ENCODE data around the gene CPLX1.
A peak's percentile ranks its signal among the peaks of the same experiment; 100 is the strongest.
"Not testable (repeated sequence)": the region's sequence is repeated elsewhere in the genome, so short reads cannot be mapped to it uniquely, and the experiment has no call there.

CPLX1 gene

DNA sequence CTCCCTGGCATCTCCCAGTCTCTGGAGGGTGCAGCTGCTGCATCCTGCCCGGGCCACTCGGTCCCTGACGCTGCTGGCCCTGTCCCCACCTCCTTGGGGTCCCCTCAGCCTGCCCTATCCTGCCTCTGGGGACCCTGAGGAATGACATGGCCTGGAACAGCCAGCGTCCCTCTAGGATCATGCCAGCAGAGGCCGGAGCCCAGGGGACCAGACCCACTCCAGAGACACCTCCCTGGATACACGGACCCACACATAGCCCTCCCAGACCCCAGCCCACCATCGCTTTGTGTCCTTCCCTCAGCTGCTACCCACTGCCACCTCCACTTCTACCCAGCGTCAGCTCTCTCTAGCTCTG is 35.5 kb downstream of the CPLX1 start:
- DNase-seq, result no peak

GRCh38 chr4:789571-790465 is 36.1 kb downstream of the CPLX1 start:
- DNase-seq, result no peak

DNA sequence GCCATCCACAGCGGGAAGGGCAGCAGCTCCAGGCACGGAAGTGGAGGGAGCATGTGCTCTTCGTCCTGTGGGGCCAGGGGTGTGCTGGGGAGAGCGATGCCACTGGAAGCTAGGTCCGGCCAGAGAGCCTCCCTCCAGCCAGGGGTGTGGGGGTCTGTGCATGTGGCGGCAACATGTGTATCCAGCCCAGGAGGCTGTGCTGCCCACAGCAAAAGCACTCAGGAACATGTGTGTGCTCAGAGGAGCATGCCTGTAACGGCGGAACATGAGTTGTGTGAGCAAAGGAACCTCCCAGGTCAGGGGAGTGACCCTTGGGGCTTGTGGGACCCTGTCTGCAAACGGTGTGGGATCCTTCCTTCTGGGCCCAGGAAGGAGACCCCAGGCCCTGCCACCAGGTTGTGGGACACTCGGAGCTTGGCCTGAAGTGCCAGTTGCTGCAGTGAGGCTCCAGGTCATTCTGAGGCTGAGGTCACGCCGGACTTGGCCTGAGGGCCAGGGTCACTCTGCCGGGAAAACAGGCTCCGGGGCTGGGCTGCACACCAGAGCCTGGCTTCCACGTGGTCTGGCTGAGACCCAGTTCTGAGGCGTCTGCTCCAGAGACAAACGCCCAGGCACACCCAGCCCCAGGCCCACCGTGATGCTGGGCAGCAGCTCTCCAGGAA is 37.2 kb downstream of the CPLX1 start:
- no peak for DNase-seq

DNA sequence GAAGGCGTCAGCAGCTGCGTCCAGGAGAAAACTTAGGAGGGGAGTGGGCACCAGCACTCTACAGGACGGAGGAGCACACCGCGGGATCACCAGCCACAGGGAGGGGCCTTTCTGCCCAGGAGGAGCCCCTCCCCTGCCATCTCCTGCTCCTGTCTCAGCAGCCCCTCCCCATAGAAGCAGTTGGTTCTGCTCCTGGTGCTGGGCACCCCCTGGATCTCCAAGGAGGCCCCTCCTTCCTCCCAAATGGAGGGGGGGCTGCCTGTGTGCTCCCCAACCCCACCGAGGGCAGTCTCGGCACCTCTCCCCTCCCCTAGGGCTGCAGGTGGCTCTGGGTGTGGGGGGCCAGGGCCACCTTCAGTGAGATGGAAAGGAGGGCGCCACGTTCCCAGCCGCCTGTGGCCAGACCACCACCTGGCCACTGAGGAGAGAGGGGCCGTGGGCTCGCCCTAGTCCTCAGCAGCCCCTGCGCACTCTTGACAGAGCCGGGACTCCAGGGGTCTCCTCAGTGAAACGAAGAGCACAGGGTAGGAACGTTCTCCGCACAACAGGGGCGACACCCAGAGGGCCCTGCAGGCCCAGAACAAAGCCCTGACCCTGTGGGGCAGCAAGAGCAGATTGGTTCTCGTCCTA is 37.8 kb downstream of the CPLX1 start:
- DNase-seq, result no peak

GRCh38 chr4:787561-787981 is 38.4 kb downstream of the CPLX1 start:
- DNase-seq, result no peak

DNA sequence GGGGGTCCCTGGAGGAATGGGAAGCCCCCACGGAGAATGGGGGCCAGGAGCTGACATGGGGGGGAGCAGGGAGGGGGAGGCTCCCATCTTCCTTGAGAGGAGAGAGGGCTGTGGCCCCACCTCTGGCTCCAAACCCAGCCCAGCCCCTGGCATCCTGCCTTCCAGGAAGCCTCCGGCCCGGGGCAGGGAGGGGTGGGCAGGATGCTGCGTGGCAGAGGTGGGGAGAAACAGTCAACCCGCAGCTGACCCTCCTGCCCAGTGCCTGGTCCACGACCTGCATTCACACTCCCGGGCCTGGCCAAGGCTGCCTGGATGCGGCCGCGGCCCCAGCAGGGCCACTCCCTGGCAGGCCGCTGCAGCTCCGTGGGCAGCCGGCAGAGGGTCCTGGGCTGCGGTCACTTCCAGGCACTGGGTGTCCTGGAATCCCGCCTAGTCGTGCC is 39.0 kb downstream of the CPLX1 start:
- DNase-seq, result no peak

DNA sequence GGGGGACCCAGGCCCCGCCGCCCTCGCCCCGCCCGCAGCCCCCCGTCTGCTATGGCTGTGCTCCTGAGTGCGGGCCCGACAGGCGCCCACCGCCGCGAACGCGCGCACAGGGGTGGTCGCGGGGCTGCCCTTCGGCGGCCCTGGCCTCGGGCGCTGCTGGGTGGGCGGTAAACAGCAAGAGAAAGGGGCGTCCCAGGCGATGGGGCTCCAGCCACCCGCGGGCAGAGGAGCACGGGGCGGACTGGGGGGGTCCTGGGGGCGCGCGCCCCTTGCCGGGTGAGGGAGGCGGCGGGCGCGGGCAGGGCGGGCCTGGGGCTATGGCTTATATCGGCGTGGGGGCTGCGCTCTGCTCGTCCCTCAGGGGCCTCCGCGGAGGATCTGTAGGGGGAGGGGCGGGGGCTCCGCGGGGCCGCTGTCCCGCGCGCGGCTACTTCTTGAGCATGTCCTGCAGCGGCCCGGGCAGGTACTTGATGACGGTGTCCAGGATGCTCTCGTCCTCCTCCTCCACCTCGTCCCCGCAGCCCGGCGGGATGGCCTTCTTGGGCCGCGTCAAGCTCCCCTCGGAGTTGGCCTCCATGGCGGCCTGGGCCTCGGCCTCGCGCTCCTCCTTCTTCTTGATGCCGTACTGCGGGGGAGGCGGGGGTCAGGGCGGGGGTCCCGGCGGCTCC is 39.7 kb downstream of the CPLX1 start:
- no peak for DNase-seq

- DNase-seq, result no peak
These were observed 40.4 kb downstream of the CPLX1 start for GRCh38 chr4:785332-786073.

GRCh38 chr4:784401-785331 is 41.3 kb downstream of the CPLX1 start:
- no peak for DNase-seq

DNA sequence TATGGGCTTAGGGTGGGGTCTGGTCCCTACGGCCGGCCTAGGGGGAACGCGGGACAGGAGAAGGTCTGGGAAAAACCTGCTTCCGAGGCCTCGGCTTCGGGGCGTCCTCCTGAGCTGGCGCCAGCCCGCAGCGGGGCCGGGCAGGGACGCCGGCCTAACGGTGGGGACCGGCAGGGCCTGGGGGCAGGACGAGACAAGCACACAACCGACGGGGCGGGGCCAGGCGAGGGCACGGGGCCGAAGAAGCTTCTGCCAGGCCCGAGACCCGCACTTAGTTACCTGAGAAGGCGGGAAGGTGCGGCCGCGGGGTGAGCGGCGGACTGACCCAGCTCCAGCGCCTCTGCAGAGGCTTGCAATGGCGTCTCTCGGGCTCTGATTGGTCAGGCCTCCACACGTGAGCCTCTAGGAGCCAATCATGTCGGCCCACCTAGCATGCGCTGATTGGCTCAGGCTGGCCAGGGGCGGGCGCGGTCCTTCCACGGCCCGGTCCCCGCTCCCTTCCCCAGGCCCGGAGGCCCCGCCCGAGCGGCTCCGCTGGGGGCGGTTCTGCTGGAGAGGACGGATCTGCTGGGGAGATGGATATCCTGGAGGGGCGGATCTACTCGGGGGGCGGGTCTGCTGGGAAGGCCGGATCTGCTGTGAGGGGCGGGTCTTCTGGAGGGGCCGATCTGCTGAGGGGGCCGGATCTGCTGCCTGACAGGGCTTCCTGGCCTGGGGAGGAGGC is 44.3 kb downstream of the CPLX1 start:
- peak; percentile 99 for DNase-seq

- no peak for DNase-seq
These were observed 45.0 kb downstream of the CPLX1 start for GRCh38 chr4:780716-781492.

- DNase-seq, result not testable (repeated sequence)
These were observed 45.7 kb downstream of the CPLX1 start for GRCh38 chr4:780255-780654.

GRCh38 chr4:779555-779954 is 46.4 kb downstream of the CPLX1 start:
- DNase-seq, result no peak

GRCh38 chr4:777520-778262 is 48.2 kb downstream of the CPLX1 start:
- DNase-seq, result no peak

DNA sequence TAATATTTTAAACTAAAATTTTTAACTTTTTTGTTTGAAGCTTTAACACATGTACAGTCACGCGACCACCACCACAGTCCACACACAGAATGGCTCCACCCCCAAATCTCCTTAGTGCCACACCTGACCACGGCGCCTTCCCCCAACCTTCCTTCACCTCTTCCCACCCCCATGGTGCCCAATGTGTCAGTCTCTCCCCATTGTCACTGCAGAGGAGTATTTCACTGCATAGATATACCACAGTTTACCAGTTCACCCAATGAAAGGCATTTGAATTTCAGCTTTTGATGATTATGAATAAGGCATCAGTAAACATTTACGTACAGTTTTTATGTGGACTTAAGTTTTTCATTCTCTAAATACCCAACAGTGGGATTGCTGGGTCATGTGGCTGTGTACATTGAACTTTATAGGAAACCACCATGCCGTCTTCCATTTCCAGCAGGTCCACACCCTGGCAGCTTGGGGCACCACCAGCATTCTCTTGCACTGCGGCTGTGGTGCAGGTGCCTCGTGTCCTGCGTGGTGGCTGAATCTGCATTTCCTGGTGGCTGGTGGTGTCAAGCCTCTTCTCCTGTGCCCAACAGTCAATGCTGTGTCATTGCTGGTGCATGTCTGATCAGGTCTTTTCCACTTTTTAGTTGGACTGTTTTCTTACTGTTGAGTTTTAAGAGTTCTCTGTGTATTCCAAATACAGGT is 49.0 kb downstream of the CPLX1 start:
- no peak for DNase-seq

DNA sequence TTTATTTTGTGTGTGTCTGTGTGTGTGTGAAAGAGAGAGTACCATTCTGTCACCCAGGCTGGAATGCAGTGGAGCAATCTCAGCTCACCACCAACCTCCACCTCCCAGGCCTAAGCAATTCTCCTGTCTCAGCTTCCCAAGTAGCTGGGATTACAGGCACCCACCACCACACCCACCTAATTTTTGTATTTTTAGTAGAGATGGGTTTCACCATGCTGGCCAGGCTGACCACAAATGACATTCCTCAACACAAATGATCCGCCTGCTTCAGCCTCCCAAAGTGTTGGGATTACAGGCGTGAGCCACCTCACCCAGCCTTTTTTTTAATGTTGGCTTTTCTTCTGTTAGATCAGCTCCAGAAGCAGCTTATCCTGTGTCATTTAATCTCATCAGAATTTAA is 50.4 kb downstream of the CPLX1 start:
- DNase-seq, result not testable (repeated sequence)

DNA sequence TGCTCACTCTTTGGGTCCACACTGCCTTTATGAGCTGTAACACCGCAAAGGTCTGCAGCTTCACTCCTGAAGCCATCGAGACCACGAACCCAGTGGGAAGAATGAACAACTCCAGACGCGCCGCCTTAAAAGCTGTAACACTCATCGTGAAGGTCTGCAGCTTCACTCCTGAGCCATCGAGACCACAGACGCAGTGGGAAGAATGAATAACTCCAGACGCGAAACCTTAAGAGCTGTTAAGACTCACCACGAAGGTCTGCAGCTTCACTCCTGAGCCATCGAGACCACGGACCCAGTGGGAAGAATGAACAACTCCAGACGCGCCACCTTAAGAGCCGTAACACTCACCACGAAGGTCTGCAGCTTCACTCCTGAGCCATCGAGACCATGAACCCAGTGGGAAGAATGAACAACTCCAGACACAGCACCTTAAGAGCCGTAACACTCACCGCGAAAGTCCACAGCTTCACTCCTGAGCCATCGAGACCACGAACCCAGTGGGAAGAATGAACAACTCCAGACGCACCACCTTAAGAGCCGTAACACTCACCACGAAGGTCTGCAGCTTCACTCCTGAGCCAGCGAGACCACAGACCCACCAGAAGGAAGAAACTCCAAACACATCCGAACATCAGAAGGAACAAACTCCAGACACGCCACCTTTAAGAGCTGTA is 51.4 kb downstream of the CPLX1 start:
- not testable (repeated sequence) for DNase-seq

DNA sequence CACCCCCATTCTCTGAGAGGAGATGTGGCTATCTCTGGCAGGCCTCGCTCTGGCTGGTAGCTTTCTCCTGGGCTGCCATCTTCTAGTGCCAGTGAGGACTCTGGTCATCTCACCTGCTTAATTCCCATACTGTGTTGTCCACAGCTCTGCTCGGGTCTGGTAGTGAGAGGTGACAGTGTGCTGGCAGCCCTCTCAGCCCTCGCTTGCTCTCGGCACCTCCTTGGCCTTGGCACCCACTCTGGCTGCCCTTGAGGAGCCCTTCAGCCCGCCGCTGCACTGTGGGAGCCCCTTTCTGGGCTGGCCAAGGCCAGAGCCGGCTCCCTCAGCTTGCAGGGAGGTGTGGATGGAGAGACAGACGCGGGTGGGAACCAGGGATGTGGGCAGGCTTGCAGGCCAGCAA is 52.7 kb downstream of the CPLX1 start:
- DNase-seq, result no peak

Measured in fibroblast of skin of right quadriceps (primary cell).